Endothelial cell (in vitro differentiated cells): ENCODE results near the gene TNS2. TPM values are rescaled to one million over a fixed set of nuclear protein-coding genes. Genes with fewer than 3 reads are reported as not detected.

Source experiments
- DNase-seq: peaks from one replicate; pipeline ENCODE4 v3.0.0; 2021; ENCODE audit warnings: low spot score
- H3K27ac Mint-ChIP-seq: one replicate; pipeline ENCODE4 v1.8.0; 2021; ENCODE audit warnings: mixed read lengths, inconsistent platforms; ENCODE audit not compliant: unreplicated experiment
- H3K27me3 Mint-ChIP-seq: one replicate; pipeline ENCODE4 v1.8.0; 2021; ENCODE audit warnings: mild to moderate bottlenecking, moderate library complexity, mixed read lengths, inconsistent platforms; ENCODE audit not compliant: unreplicated experiment
- H3K36me3 Mint-ChIP-seq: one replicate; pipeline ENCODE4 v1.8.0; 2021; ENCODE audit warnings: mild to moderate bottlenecking, low read depth, mixed read lengths, inconsistent platforms; ENCODE audit not compliant: unreplicated experiment
- H3K4me1 Mint-ChIP-seq: one replicate; pipeline ENCODE4 v1.8.0; 2021; ENCODE audit warnings: mild to moderate bottlenecking, mixed read lengths, inconsistent platforms; ENCODE audit not compliant: unreplicated experiment
- H3K4me3 Mint-ChIP-seq: one replicate; pipeline ENCODE4 v1.8.0; 2021; ENCODE audit warnings: mild to moderate bottlenecking, mixed read lengths, inconsistent platforms; ENCODE audit not compliant: unreplicated experiment
- H3K9me3 Mint-ChIP-seq: one replicate; pipeline ENCODE4 v1.8.0; 2021; ENCODE audit warnings: mixed read lengths, inconsistent platforms; ENCODE audit not compliant: unreplicated experiment
- CTCF ChIP-seq: fragments of 200-600 bp; sonication (generic); IDR thresholded peaks from one replicate; pipeline ENCODE4 v1.5.0; 2021; ENCODE audit warnings: antibody characterized with exemption; ENCODE audit not compliant: unreplicated experiment
- long read RNA-seq: library from polyadenylated mRNA; unstranded; transcript quantifications from one replicate; pipeline ENCODE4 v2.0.0, GENCODE V29; 2020; ENCODE audit not compliant: unreplicated experiment
- total RNA-seq: library from RNA; stranded (reverse); fragmentation: NEBNext Ultra II Directional; extraction: Animal tissue kit (Norgen Biotek cat#: 25700); gene quantifications from one replicate; pipeline ENCODE4 v1.2.1, GENCODE V29; 2021; ENCODE audit not compliant: unreplicated experiment

The TNS2 gene
- 112 TPM for total RNA-seq
- long read RNA-seq, full-length matches to known transcripts = 1 of 8 reads
- long read RNA-seq, partial matches to known transcripts = 7 of 8 reads
- long read RNA-seq, other reads (novel, unspliced or antisense) = 0 of 8 reads

GRCh38 chr12:53049571-53050318 is at the start of gene TNS2:
TNS2 (plus strand) TSS chr12:53050065; CDS start chr12:53050186, 121 bp downstream.
- peak; percentile 71 for DNase-seq
- peaks cover 3% of the 10 kb centered on the region for H3K36me3 Mint-ChIP-seq
- H3K4me3 Mint-ChIP-seq = peak within 1 kb of the TSS; percentile 91
- peaks cover 52% of the 10 kb centered on the region for H3K4me1 Mint-ChIP-seq
- no peaks in the 10 kb centered on the region for H3K9me3 Mint-ChIP-seq
- H3K27ac Mint-ChIP-seq = peak within 1 kb of the TSS; percentile 91
- no peak for TF ChIP-seq CTCF
- H3K27me3 Mint-ChIP-seq = peaks cover 21% of the 10 kb centered on the region

GRCh38 chr12:53004178-53004577 is 45.7 kb upstream of the TNS2 start:
- no peak for DNase-seq
- H3K27ac Mint-ChIP-seq = no peak overlapping the region
- H3K4me3 Mint-ChIP-seq = no peak overlapping the region
- H3K9me3 Mint-ChIP-seq = no peaks in the 10 kb centered on the region
- peaks cover 19% of the 10 kb centered on the region for H3K4me1 Mint-ChIP-seq
- peaks cover 9% of the 10 kb centered on the region for H3K27me3 Mint-ChIP-seq
- no peak for TF ChIP-seq CTCF
- peaks cover 4% of the 10 kb centered on the region for H3K36me3 Mint-ChIP-seq

- DNase-seq = no peak
- H3K27ac Mint-ChIP-seq = peak overlapping the region; percentile 28
- H3K27me3 Mint-ChIP-seq = peaks cover 9% of the 10 kb centered on the region
- no peak for TF ChIP-seq CTCF
- H3K9me3 Mint-ChIP-seq = no peaks in the 10 kb centered on the region
- H3K36me3 Mint-ChIP-seq = peaks cover 4% of the 10 kb centered on the region
- H3K4me1 Mint-ChIP-seq = peaks cover 19% of the 10 kb centered on the region
- no peak overlapping the region for H3K4me3 Mint-ChIP-seq
These were observed 45.3 kb upstream of the TNS2 start for GRCh38 chr12:53004582-53004981.

- Mint-ChIP-seq H3K4me3 (peak overlapping the region; percentile 99), H3K36me3 (peaks cover 4% of the 10 kb centered on the region), H3K27ac (peak overlapping the region; percentile 96), H3K4me1 (peaks cover 19% of the 10 kb centered on the region), H3K27me3 (peaks cover 9% of the 10 kb centered on the region), H3K9me3 (no peaks in the 10 kb centered on the region)
- peak; percentile 17 for DNase-seq
- no peak for TF ChIP-seq CTCF
These were observed 44.5 kb upstream of the TNS2 start for GRCh38 chr12:53005215-53005985.
